GM12878 (cell line): ENCODE measurements around the gene DKKL1. TPM values are rescaled to one million over a fixed set of nuclear protein-coding genes. Genes with fewer than 3 reads are reported as not detected.
A peak's percentile ranks its signal among the peaks of the same experiment; 100 is the strongest.

Source experiments
- CEBPB ChIP-seq, 2 experiments: fragments of 150-350 bp in 1 of 2; IDR thresholded peaks; 2 replicates each; pipeline ENCODE4 v1.6.1; 2012 to 2014; ENCODE audit warnings: low read depth in 2 of 2, low read length in 2 of 2, borderline replicate concordance in 1 of 2, inconsistent platforms in 1 of 2
- CHD1 ChIP-seq: IDR thresholded peaks from 2 replicates; pipeline ENCODE4 v1.6.1; 2012; ENCODE audit warnings: low read depth, low read length, improper control_type of control experiment
- CTCF ChIP-seq, 3 experiments: IDR thresholded peaks in 2 of 3; conservative IDR thresholded peaks in 1 of 3; 2 replicates each; pipeline ENCODE4 v1.5.1; 2011; ENCODE audit warnings: low read depth in 3 of 3, low read length in 3 of 3, mild to moderate bottlenecking in 3 of 3, control low read depth in 2 of 3, moderate library complexity in 2 of 3, inconsistent platforms in 1 of 3, mixed read lengths in 1 of 3; ENCODE audit not compliant: control insufficient read depth in 2 of 3, insufficient read depth in 1 of 3; ENCODE audit errors: extremely low read depth in 1 of 3
- GATAD2B ChIP-seq: fragments of 450-650 bp; conservative IDR thresholded peaks from 2 replicates; pipeline ENCODE4 v1.6.1; 2017; ENCODE audit warnings: low read depth, mild to moderate bottlenecking, moderate library complexity
- HCFC1 ChIP-seq: fragments of 150-350 bp; IDR thresholded peaks from 2 replicates; pipeline ENCODE4 v1.6.1; 2014; ENCODE audit warnings: low read length
- MTA2 ChIP-seq: fragments of 450-650 bp; IDR thresholded peaks from 2 replicates; pipeline ENCODE4 v1.6.1; 2016; ENCODE audit warnings: low read depth, mild to moderate bottlenecking, moderate library complexity
- MTA3 ChIP-seq: IDR thresholded peaks from 2 replicates; pipeline ENCODE4 v1.6.1; 2012; ENCODE audit warnings: low read length, inconsistent platforms, borderline replicate concordance
- NKRF ChIP-seq: fragments of 450-650 bp; conservative IDR thresholded peaks from 2 replicates; pipeline ENCODE4 v1.6.1; 2017; ENCODE audit warnings: mild to moderate bottlenecking, moderate library complexity
- PML ChIP-seq: IDR thresholded peaks from 2 replicates; pipeline ENCODE4 v1.6.1; 2012; ENCODE audit warnings: low read length, inconsistent platforms
- RAD21 ChIP-seq: IDR thresholded peaks from 2 replicates; pipeline ENCODE4 v1.6.1; 2011; ENCODE audit warnings: mild to moderate bottlenecking, low read depth, low read length, moderate library complexity; ENCODE audit not compliant: insufficient read depth
- RELA ChIP-seq: fragments of 450-650 bp; IDR thresholded peaks from 2 replicates; pipeline ENCODE4 v1.8.0; 2014; ENCODE audit warnings: borderline replicate concordance; ENCODE audit not compliant: partially characterized antibody
- REST ChIP-seq: IDR thresholded peaks from 2 replicates; pipeline ENCODE4 v1.6.1; 2012; ENCODE audit warnings: mild to moderate bottlenecking, low read depth, low read length
- ZBED1 ChIP-seq: IDR thresholded peaks from 2 replicates; pipeline ENCODE4 v1.6.1; 2016; ENCODE audit warnings: borderline replicate concordance
- ZSCAN29 ChIP-seq: fragments of 450-650 bp; IDR thresholded peaks from 2 replicates; pipeline ENCODE4 v1.6.1; 2017; ENCODE audit warnings: mild to moderate bottlenecking, moderate library complexity
- polyA plus RNA-seq, 11 experiments: library from polyadenylated mRNA; depleted of rRNA in 4 of 11; unstranded in 6 of 11; stranded (reverse) in 5 of 11; fragments of >200 nt; fragmentation: Nextera tagmentation in 4 of 11; fragmentation: Illumina TruSeq in 1 of 11; extraction: Ambion mirVana in 4 of 11; extraction: Trizol in 1 of 11; gene quantifications; 1 replicate in 1 of 11; 2 replicates in 10 of 11; pipeline versions ENCODE4 v1.2.1 to v1.2.3, GENCODE V29; 2011 to 2016; ENCODE audit warnings: inconsistent platforms in 2 of 11, missing spikeins in 2 of 11, low read depth in 1 of 11
- total RNA-seq, 4 experiments: library from RNA; depleted of rRNA in 3 of 4; stranded (reverse); fragments of >200 nt in 3 of 4; fragmentation: Illumina TruSeq in 1 of 4; extraction: Trizol in 1 of 4; gene quantifications; 2 replicates each; pipeline versions ENCODE4 v1.2.1 to v1.2.3, GENCODE V29; 2013 to 2021
- TF ChIP-seq, protein P1 (sequence below): fragments of 450-650 bp; formaldehyde crosslinking; IDR thresholded peaks from 2 replicates; pipeline ENCODE4 v1.4.0; 2022; ENCODE audit warnings: mild to moderate bottlenecking, moderate library complexity

Gene DKKL1
- total and polyA plus RNA-seq, 10 of the 15 experiments (the other 5 are each of a cell fraction or from before 2014, with no cell fraction given): not detected

GRCh38 chr19:49327878-49328544 lies 35.7 kb upstream of the DKKL1 start (continued):
- TF ChIP-seq REST (no peak), GATAD2B (no peak), ZBED1 (no peak), PML (no peak), CEBPB (IDR thresholded peaks at IDR 0.05; ENCODE audit: borderline replicate concordance in 1 of 2, low read depth in 2 of 2, low read length in 2 of 2) (no peak), CHD1 (no peak), RAD21 (peak; percentile 42; the same call in 1 of the 2 replicates), MTA2 (0 out of 2 replicates have a peak, but pooled peaks have one; percentile 10), NKRF (no peak), HCFC1 (no peak), CTCF (IDR thresholded peaks at IDR 0.05 in 2 of 3, conservative IDR thresholded peaks at IDR 0.05 in 1 of 3; ENCODE audit: control insufficient read depth in 2 of 3, extremely low read depth in 1 of 3, insufficient read depth in 1 of 3, low read depth in 3 of 3, low read length in 3 of 3) (peak; percentile 45 to 69 (median 63)), ZSCAN29 (no peak), MTA3 (0 out of 2 replicates have a peak, but pooled peaks have one; percentile 32), RELA (no peak)
- TF ChIP-seq, protein P1, sequence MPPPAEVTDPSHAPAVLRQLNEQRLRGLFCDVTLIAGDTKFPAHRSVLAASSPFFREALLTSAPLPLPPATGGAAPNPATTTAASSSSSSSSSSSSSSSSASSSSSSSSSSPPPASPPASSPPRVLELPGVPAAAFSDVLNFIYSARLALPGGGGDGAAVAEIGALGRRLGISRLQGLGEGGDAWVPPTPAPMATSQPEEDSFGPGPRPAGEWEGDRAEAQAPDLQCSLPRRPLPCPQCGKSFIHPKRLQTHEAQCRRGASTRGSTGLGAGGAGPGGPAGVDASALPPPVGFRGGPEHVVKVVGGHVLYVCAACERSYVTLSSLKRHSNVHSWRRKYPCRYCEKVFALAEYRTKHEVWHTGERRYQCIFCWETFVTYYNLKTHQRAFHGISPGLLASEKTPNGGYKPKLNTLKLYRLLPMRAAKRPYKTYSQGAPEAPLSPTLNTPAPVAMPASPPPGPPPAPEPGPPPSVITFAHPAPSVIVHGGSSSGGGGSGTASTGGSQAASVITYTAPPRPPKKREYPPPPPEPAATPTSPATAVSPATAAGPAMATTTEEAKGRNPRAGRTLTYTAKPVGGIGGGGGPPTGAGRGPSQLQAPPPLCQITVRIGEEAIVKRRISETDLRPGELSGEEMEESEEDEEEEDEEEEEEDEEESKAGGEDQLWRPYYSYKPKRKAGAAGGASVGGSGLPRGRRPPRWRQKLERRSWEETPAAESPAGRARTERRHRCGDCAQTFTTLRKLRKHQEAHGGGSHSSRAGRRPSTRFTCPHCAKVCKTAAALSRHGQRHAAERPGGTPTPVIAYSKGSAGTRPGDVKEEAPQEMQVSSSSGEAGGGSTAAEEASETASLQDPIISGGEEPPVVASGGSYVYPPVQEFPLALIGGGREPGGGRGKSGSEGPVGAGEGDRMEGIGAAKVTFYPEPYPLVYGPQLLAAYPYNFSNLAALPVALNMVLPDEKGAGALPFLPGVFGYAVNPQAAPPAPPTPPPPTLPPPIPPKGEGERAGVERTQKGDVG (CRISPR knock-in tag): no peak
